HG03354 (cell line): ENCODE data around the gene PDE4B.

ENCODE experiments used
- ATAC-seq: cut with Tn5 transposase; IDR thresholded peaks from one replicate; pipeline ENCODE4 v1.9.1; 2021; ENCODE audit warnings: mild to moderate bottlenecking; ENCODE audit not compliant: unreplicated experiment, poor library complexity, severe bottlenecking

PDE4B gene

GRCh38 chr1:66210635-66211244 is 418.0 kb downstream of the PDE4B start:
- no peak for ATAC-seq

GRCh38 chr1:66211521-66211920 is 418.8 kb downstream of the PDE4B start:
- no peak for ATAC-seq

GRCh38 chr1:66213491-66213890 is 420.8 kb downstream of the PDE4B start:
- no peak for ATAC-seq

GRCh38 chr1:66214901-66215300 is 422.2 kb downstream of the PDE4B start:
- ATAC-seq: peak; percentile 73

GRCh38 chr1:66217021-66217420 is 424.3 kb downstream of the PDE4B start:
- no peak for ATAC-seq

- no peak for ATAC-seq
These were observed 424.9 kb downstream of the PDE4B start for GRCh38 chr1:66217561-66217960.

GRCh38 chr1:66220477-66220876 is 427.8 kb downstream of the PDE4B start:
- ATAC-seq: no peak

GRCh38 chr1:66223681-66224080 is 431.0 kb downstream of the PDE4B start:
- no peak for ATAC-seq

GRCh38 chr1:66226985-66227384 is 434.3 kb downstream of the PDE4B start:
- ATAC-seq: no peak

- ATAC-seq: no peak
These were observed 435.3 kb downstream of the PDE4B start for GRCh38 chr1:66227966-66228365.

GRCh38 chr1:66231217-66231616 is 438.5 kb downstream of the PDE4B start:
- ATAC-seq: no peak

- no peak for ATAC-seq
These were observed 439.2 kb downstream of the PDE4B start for GRCh38 chr1:66231681-66232463.

GRCh38 chr1:66237042-66237441 is 444.3 kb downstream of the PDE4B start:
- ATAC-seq: no peak

- ATAC-seq: no peak
These were observed 445.2 kb downstream of the PDE4B start for GRCh38 chr1:66237722-66238479.

GRCh38 chr1:66239834-66240233 is 447.1 kb downstream of the PDE4B start:
- no peak for ATAC-seq

- no peak for ATAC-seq
These were observed 448.1 kb downstream of the PDE4B start for GRCh38 chr1:66240491-66241484.

- peak; percentile 84 for ATAC-seq
These were observed 450.2 kb downstream of the PDE4B start for GRCh38 chr1:66242646-66243547.

- ATAC-seq: peak; percentile 53
These were observed 450.9 kb downstream of the PDE4B start for GRCh38 chr1:66243548-66244130.
